ENCODE measurements around the gene CLMP. TPM values are rescaled to one million over a fixed set of nuclear protein-coding genes. Genes with fewer than 3 reads are reported as not detected.

Gene CLMP
- total RNA-seq, 1 donor from 2014 or later = 3.4 TPM

DNA sequence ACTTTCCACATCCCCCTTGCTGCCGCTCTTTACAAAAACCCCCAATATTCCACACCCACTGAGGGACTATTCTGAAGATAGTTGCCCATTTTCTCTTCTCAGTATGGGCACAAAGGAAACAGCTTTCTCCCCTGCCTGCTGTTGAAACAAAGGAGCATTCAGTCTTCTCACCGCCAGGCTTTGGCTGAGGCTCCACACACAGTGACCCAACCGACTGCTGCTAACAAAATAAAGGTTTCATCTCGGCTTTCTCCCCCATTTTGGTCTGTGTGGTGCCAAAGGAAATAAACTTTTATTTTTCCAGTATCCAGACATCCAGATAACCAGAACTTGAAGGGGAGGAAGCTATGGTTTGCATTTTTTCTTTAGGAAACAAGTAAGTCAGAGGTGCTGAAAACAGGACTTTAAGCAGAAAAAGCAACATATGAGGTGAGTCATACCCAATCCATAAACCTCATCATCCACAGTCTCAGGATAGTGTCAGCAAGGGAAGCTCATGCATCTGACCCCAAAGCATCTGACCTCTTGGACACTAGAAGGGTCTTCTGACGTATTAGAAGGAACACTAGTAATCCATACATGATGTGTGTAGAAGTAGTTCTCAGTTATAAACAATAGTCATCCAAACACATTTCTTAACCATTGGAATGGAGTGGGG lies 6.4 kb downstream of the CLMP start:
- TF ChIP-seq, protein P1, sequence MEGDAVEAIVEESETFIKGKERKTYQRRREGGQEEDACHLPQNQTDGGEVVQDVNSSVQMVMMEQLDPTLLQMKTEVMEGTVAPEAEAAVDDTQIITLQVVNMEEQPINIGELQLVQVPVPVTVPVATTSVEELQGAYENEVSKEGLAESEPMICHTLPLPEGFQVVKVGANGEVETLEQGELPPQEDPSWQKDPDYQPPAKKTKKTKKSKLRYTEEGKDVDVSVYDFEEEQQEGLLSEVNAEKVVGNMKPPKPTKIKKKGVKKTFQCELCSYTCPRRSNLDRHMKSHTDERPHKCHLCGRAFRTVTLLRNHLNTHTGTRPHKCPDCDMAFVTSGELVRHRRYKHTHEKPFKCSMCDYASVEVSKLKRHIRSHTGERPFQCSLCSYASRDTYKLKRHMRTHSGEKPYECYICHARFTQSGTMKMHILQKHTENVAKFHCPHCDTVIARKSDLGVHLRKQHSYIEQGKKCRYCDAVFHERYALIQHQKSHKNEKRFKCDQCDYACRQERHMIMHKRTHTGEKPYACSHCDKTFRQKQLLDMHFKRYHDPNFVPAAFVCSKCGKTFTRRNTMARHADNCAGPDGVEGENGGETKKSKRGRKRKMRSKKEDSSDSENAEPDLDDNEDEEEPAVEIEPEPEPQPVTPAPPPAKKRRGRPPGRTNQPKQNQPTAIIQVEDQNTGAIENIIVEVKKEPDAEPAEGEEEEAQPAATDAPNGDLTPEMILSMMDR (IDR thresholded peaks at IDR 0.05; ENCODE audit: borderline replicate concordance) = peak; percentile 11
- H3K4me1 ChIP-seq = no peaks in the 10 kb centered on the region
- DNase-seq = no peak
- H3K4me3 ChIP-seq = peak overlapping the region; percentile 15
- no peaks in the 10 kb centered on the region for H3K9me3 ChIP-seq (replicated peaks)
- H3K36me3 ChIP-seq = no peaks in the 10 kb centered on the region
- intact Hi-C loops (cut with micrococcal nuclease) = no loop called here
- H3K27me3 ChIP-seq (ENCODE audit: low read depth) = peaks cover 100% of the 10 kb centered on the region
- peak overlapping the region; percentile 27 for H3K27ac ChIP-seq (replicated peaks)

DNA sequence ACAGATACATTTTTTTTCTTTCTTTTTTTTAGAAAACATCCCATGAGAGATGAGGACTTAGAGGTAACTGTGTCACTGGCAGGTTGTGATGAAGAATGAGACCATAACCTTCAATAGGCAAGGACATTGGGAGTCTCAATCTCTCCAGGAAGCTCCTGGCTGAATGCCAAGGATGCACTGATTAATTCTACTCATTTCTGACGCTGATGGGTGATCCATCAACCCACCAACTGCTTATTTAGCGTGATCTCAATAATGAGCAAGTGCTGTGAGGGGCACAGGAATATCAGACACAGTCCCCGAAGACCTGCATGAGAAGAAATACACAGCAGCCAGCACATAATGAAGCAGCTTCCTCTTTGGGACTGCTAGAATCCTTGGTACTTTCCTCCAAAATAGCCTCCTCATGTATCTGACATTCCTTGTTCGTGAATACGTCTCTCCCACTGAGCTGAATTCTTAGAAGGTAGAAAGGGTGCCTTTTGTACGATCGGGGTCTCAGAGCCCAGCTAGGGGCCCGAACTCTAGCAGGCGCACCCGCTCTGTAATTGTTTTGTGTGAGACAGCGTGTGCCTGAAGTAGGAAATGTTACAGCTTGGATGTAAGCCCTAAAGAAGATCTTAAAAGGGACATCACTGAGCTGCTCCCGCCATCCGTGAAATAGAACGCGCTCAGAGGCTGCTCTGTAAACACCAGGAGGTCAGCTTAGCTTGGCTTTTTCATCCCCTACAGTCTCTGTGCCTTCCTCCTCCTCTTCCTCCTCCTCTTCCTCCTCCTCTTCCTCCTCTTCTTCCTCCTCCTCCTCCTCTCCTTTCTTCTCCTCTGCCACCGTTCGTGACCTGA lies 7.2 kb downstream of the CLMP start:
- no peak for DNase-seq
- Histone ChIP-seq H3K4me1 (no peaks in the 10 kb centered on the region), H3K27me3 (ENCODE audit: low read depth) (peaks cover 100% of the 10 kb centered on the region), H3K27ac (replicated peaks) (peak overlapping the region; percentile 27), H3K4me3 (peak overlapping the region; percentile 15), H3K36me3 (no peaks in the 10 kb centered on the region), H3K9me3 (replicated peaks) (no peaks in the 10 kb centered on the region)
- intact Hi-C loops (cut with micrococcal nuclease) = no loop called here
- TF ChIP-seq, protein P1 (IDR thresholded peaks at IDR 0.05; ENCODE audit: borderline replicate concordance) = no peak

DNA sequence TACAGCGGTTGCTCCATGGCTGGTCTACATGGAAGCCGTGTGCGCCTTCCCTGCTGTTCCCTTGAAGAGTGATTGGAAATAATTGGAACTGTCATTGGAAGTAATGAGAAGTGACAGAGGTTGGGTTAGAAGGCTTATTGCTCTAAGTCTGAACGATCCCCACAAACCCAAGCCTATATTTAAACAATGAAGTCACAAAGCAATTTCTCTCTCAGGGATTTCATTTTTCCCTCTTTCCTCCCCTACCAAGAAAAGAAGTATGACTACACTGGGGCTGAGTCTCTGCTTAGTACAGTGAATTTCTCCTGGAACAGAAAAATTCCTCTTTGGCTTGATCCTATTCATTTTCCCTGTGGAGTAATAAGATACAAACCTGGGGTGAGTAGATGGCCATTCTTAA lies 7.8 kb downstream of the CLMP start:
- TF ChIP-seq, protein P1 (IDR thresholded peaks at IDR 0.05; ENCODE audit: borderline replicate concordance) = no peak
- intact Hi-C loops (cut with micrococcal nuclease) = no loop called here
- no peaks in the 10 kb centered on the region for H3K4me1 ChIP-seq
- H3K27me3 ChIP-seq (ENCODE audit: low read depth) = peaks cover 100% of the 10 kb centered on the region
- H3K9me3 ChIP-seq (replicated peaks) = no peaks in the 10 kb centered on the region
- H3K36me3 ChIP-seq = no peaks in the 10 kb centered on the region
- DNase-seq = no peak
- H3K27ac ChIP-seq (replicated peaks) = no peak overlapping the region
- no peak overlapping the region for H3K4me3 ChIP-seq

DNA sequence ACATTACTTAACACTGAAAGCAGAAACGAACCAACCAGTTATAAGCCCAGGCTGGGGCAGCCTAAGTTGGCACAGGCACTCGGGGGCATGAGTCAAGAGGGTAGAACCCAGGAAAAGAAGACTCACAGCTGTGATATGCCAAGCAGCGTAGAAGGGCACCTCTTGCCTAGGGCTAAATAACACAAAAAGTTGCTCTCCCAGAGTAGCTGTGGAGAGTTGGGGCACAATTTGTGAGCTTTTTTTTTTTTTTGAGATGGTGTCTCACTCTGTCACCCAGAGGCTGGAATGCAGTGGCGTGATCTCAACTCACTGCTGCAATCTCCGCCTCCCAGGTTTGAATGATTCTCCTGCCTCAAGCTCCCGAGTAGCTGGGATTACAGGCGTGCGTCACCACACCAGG lies 8.8 kb downstream of the CLMP start:
- Histone ChIP-seq H3K27me3 (ENCODE audit: low read depth) (peaks cover 100% of the 10 kb centered on the region), H3K4me3 (no peak overlapping the region), H3K4me1 (no peaks in the 10 kb centered on the region), H3K9me3 (replicated peaks) (no peaks in the 10 kb centered on the region), H3K27ac (replicated peaks) (no peak overlapping the region), H3K36me3 (no peaks in the 10 kb centered on the region)
- intact Hi-C loops (cut with micrococcal nuclease) = no loop called here
- no peak for DNase-seq
- TF ChIP-seq, protein P1 (IDR thresholded peaks at IDR 0.05; ENCODE audit: borderline replicate concordance) = no peak

DNA sequence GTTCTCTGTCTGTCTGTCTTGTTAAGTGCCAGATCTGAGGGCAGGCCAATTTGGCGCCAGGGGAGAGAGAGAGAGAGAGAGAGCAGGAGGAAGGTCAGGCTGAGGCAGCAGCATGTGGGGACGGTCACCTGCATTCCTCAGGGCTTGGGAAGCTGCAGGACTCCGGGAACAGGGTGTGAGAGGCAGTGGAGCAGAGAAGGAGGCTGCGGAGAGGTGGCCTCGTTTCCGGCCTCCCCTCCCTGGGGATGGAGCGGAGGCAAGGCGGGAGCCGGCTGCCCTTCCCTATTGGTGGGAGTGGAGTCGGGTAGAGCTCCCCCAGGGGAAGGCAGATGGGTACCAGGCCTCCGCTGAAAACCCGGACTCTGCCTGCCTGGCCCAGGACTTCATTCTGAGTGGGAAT lies 9.7 kb downstream of the CLMP start:
- H3K4me3 ChIP-seq = no peak overlapping the region
- TF ChIP-seq, protein P1 (IDR thresholded peaks at IDR 0.05; ENCODE audit: borderline replicate concordance) = no peak
- H3K36me3 ChIP-seq = no peaks in the 10 kb centered on the region
- no peaks in the 10 kb centered on the region for H3K9me3 ChIP-seq (replicated peaks)
- H3K27me3 ChIP-seq (ENCODE audit: low read depth) = peaks cover 100% of the 10 kb centered on the region
- H3K27ac ChIP-seq (replicated peaks) = no peak overlapping the region
- no peaks in the 10 kb centered on the region for H3K4me1 ChIP-seq
- intact Hi-C loops (cut with micrococcal nuclease) = no loop called here
- DNase-seq = no peak
